Vagina (tissue), 2 donors: Measurements from ENCODE around the gene EXOC2. TPM values are rescaled to one million over a fixed set of nuclear protein-coding genes. Genes with fewer than 3 reads are reported as not detected.

ENCODE experiments used
- DNase-seq, 2 donors: peaks; one replicate each; pipeline ENCODE4 v3.0.0-alpha.2; 2017; ENCODE audit errors: extremely low spot score in 2 of 2
- H3K27ac ChIP-seq: fragments of 200-600 bp; sonication (generic); one replicate; pipeline ENCODE4 v1.5.1; 2019
- H3K27me3 ChIP-seq: fragments of 200-600 bp; sonication (generic); one replicate; pipeline ENCODE4 v1.5.1; 2019
- H3K36me3 ChIP-seq, 2 donors: fragments of 200-600 bp; sonication (generic); one replicate each; pipeline ENCODE4 v1.5.1; 2017 to 2019
- H3K4me1 ChIP-seq: fragments of 200-600 bp; sonication (generic); one replicate; pipeline ENCODE4 v1.5.1; 2019
- H3K4me3 ChIP-seq, 2 donors: fragments of 200-600 bp; sonication (generic); 1 replicate in 1 of 2; 2 replicates in 1 of 2; pipeline ENCODE4 v1.5.1; 2016 to 2019
- H3K9me3 ChIP-seq: fragments of 200-600 bp; sonication (generic); one replicate; pipeline ENCODE4 v1.5.1; 2019
- POLR2A ChIP-seq, 2 donors: fragments of 450-650 bp; IDR thresholded peaks; one replicate each; pipeline ENCODE4 v1.6.1; 2017; ENCODE audit warnings: antibody characterized with exemption in 2 of 2, mild to moderate bottlenecking in 2 of 2, moderate library complexity in 2 of 2
- POLR2AphosphoS5 ChIP-seq, 2 donors: sonication (generic); formaldehyde crosslinking; IDR thresholded peaks; one replicate each; pipeline ENCODE4 v1.9.0; 2017; ENCODE audit warnings: antibody characterized with exemption in 2 of 2, mild to moderate bottlenecking in 2 of 2, low read depth in 1 of 2; ENCODE audit not compliant: insufficient read depth in 1 of 2
- intact Hi-C: fragments of 100-400 bp; cut with DNase I; formaldehyde crosslinking; loops from one replicate; pipeline ENCODE4 v1.15.1; 2023
- total RNA-seq: library from RNA; depleted of rRNA; stranded (reverse); fragments of >200 nt; gene quantifications from one replicate; pipeline ENCODE4 v1.2.3, GENCODE V29; 2016
- TF ChIP-seq, protein P1 (sequence below), 3 experiments: fragments of 450-650 bp in 2 of 3; fragments of 200-600 bp in 1 of 3; sonication (generic) in 1 of 3; IDR thresholded peaks; one replicate each; pipeline ENCODE4 v1.5.1; 2017 to 2019; ENCODE audit warnings: antibody characterized with exemption in 3 of 3, mild to moderate bottlenecking in 2 of 3, moderate library complexity in 2 of 3

EXOC2 gene
- total RNA-seq, 1 donor from 2014 or later, result 23.6 TPM

DNA sequence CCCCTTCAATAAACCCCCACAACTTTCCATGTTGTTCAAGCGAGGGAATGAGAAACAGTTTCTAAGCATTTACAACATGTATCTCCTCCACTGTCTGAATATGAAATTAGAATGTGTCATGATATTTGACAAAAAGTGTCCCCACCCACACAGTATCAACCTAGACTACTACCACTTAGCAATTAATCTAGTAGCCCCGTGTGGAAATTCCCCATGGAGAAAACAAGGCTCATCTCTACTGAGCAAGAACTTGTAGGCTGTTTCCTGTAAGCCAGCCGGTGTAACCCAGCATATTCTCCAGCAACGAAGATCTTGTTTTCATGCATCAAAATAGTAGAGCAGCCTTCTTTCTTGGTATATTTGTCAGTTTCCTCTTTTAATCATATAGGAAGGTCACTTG is 186.4 kb downstream of the EXOC2 start:
- no peaks in the 10 kb centered on the region for H3K27me3 ChIP-seq
- DNase-seq, result no peak
- H3K4me1 ChIP-seq, result no peaks in the 10 kb centered on the region
- no peaks in the 10 kb centered on the region for H3K36me3 ChIP-seq
- no peaks in the 10 kb centered on the region for H3K9me3 ChIP-seq
- H3K4me3 ChIP-seq, result no peak overlapping the region
- no peak overlapping the region for H3K27ac ChIP-seq
- TF ChIP-seq POLR2A (IDR thresholded peaks at IDR 0.05) (no peak), POLR2AphosphoS5 (IDR thresholded peaks at IDR 0.05; ENCODE audit: insufficient read depth in 1 of 2, low read depth in 1 of 2) (no peak)
- TF ChIP-seq, protein P1, sequence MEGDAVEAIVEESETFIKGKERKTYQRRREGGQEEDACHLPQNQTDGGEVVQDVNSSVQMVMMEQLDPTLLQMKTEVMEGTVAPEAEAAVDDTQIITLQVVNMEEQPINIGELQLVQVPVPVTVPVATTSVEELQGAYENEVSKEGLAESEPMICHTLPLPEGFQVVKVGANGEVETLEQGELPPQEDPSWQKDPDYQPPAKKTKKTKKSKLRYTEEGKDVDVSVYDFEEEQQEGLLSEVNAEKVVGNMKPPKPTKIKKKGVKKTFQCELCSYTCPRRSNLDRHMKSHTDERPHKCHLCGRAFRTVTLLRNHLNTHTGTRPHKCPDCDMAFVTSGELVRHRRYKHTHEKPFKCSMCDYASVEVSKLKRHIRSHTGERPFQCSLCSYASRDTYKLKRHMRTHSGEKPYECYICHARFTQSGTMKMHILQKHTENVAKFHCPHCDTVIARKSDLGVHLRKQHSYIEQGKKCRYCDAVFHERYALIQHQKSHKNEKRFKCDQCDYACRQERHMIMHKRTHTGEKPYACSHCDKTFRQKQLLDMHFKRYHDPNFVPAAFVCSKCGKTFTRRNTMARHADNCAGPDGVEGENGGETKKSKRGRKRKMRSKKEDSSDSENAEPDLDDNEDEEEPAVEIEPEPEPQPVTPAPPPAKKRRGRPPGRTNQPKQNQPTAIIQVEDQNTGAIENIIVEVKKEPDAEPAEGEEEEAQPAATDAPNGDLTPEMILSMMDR (IDR thresholded peaks at IDR 0.05), result no peak
- intact Hi-C loops, result no loop called here

DNA sequence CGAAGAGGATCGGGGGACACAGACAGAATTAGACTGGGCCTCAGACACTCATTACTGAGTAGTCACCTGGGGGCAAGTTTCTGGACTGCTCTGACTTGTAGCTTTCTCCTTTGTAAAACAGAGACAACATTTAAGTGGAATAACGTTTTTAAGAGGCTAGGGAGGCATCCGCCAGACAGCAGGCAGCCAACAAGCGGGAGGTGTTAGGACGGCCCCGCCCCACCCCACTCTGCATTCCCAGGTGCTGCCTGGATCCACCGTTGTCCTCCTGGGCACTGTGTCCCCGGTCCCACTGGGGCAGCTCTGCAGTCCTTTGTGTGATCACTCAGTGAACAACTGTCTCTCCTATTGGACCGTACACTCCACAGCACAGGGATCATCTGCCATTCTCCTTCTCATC is 187.6 kb downstream of the EXOC2 start:
- intact Hi-C loops, result no loop called here
- Histone ChIP-seq H3K4me1 (no peaks in the 10 kb centered on the region), H3K36me3 (no peaks in the 10 kb centered on the region), H3K27me3 (no peaks in the 10 kb centered on the region), H3K27ac (no peak overlapping the region), H3K9me3 (no peaks in the 10 kb centered on the region), H3K4me3 (no peak overlapping the region)
- no peak for TF ChIP-seq POLR2AphosphoS5 (IDR thresholded peaks at IDR 0.05; ENCODE audit: insufficient read depth in 1 of 2, low read depth in 1 of 2)
- no peak for DNase-seq

DNA sequence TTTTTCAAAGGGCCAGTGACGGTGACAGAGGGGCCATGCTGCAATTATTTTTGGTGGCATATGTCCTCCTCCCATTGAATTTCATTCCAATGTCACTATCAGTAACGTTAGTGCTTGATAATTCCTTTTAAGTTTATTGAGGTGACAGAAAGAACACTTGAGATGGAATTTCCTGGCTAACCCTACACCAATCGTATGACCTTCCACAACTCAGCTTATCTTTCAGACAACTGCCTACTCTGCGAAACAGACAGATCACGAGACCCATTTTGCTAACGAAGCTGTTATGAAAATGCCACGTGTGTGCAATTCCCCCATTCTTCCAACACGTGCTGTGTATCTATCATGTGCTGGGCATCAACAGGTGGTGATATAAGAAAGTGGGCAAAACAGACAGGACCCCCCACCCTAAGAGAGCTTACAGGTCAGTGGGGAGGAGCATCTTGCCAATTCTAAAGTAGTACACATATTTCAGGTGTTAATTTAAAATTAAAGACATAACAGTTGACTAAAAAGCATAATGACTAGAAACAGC is 188.4 kb downstream of the EXOC2 start:
- no peak for TF ChIP-seq POLR2A (IDR thresholded peaks at IDR 0.05)
- TF ChIP-seq, protein P1 (IDR thresholded peaks at IDR 0.05), result no peak
- TF ChIP-seq POLR2AphosphoS5 (IDR thresholded peaks at IDR 0.05; ENCODE audit: insufficient read depth in 1 of 2, low read depth in 1 of 2), result no peak
- H3K4me1 ChIP-seq, result no peaks in the 10 kb centered on the region
- intact Hi-C loops, result no loop called here

DNA sequence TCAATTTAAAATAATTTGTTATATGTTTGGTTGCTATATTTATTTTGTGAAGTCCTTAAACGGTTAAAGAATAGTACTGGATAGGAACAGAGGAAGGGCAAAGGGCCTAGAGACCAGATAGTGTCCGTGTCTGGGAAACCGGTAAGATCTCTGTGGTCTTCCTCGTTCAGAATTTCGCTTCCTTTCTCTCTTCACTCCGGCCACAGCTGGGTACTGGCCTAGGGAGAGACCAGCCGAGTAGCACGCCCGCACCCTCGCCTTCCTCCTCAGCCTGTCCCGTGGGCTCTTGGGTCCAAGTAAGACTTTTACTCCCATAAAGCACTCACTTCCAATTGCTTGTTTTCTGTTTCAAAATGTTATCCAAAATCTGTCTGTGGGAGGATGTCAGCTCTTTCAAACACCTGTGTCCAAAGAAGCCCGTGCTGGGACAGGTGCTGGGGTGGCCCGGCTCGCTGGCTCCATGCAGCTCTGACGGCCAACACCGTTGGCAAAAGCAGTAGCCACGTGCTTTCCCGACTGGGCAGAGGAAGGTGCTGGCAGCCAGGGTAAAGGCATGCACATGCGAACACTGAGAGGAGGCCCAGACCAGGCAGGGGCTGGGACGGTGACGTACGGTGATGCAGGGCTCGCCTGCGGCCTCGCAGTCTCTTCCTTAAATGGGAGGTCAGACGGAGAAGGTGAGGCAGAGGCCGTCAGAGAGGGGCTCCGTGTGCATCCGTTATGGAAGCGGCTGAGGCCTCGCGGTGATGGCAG is 189.2 kb downstream of the EXOC2 start:
- H3K27ac ChIP-seq, result no peak overlapping the region
- H3K4me3 ChIP-seq, result no peak overlapping the region
- no peaks in the 10 kb centered on the region for H3K9me3 ChIP-seq
- intact Hi-C loops, result no loop called here
- no peaks in the 10 kb centered on the region for H3K4me1 ChIP-seq
- H3K27me3 ChIP-seq, result no peaks in the 10 kb centered on the region
- no peaks in the 10 kb centered on the region for H3K36me3 ChIP-seq
- TF ChIP-seq, protein P1 (IDR thresholded peaks at IDR 0.05), result no peak
- no peak for TF ChIP-seq POLR2AphosphoS5 (IDR thresholded peaks at IDR 0.05; ENCODE audit: insufficient read depth in 1 of 2, low read depth in 1 of 2)
- TF ChIP-seq POLR2A (IDR thresholded peaks at IDR 0.05), result no peak
- no peak for DNase-seq

More for the DNA sequence above, 188.4 kb downstream of the EXOC2 start:
- H3K4me3 ChIP-seq, result no peak overlapping the region
- no peaks in the 10 kb centered on the region for H3K27me3 ChIP-seq
- H3K27ac ChIP-seq, result no peak overlapping the region
- no peak for DNase-seq
- no peaks in the 10 kb centered on the region for H3K36me3 ChIP-seq
- H3K9me3 ChIP-seq, result no peaks in the 10 kb centered on the region

DNA sequence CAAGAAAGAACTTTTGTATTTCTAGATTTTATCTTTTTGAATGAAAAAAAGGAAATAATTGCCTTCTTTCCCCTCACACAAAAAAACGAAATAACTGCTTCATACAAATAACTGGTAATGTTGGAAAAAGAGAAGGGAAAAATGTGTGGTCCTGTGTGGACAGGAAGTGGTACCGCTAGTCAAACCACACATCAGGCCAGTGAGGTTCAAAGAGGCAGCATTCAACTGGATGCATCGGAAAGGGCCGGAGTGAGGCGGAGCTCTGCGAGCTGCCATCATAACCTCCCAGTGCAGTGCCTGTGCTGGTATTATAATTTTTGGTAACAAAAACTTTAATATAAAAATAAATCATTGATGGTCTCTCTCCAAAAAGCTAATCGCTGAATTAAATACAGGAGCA is 190.2 kb downstream of the EXOC2 start:
- H3K4me3 ChIP-seq, result no peak overlapping the region
- no peaks in the 10 kb centered on the region for H3K9me3 ChIP-seq
- no peaks in the 10 kb centered on the region for H3K27me3 ChIP-seq
- intact Hi-C loops, result no loop called here
- no peak for DNase-seq
- no peaks in the 10 kb centered on the region for H3K36me3 ChIP-seq
- no peak overlapping the region for H3K27ac ChIP-seq
- TF ChIP-seq, protein P1 (IDR thresholded peaks at IDR 0.05), result no peak
- TF ChIP-seq POLR2A (IDR thresholded peaks at IDR 0.05) (no peak), POLR2AphosphoS5 (IDR thresholded peaks at IDR 0.05; ENCODE audit: insufficient read depth in 1 of 2, low read depth in 1 of 2) (no peak)
- H3K4me1 ChIP-seq, result no peaks in the 10 kb centered on the region
